GM13977 (cell line): Measurements from ENCODE around the gene C16orf96.

Experiments used
- DNase-seq: peaks from one replicate; pipeline ENCODE4 v3.0.0; 2012; ENCODE audit warnings: low spot score
- in situ Hi-C: fragments of 300-500 bp; cut with MboI; formaldehyde crosslinking; loops from one replicate; pipeline ENCODE4 v1.12.0; 2022; ENCODE audit warnings: low sequenced_read_pairs, low pct_unique_long_range_greater_than_20kb, mixed read lengths, inconsistent platforms; ENCODE audit not compliant: unreplicated experiment
- TF ChIP-seq, protein P1 (sequence below): IDR thresholded peaks from 2 replicates; pipeline ENCODE4 v1.5.1; 2012; ENCODE audit warnings: mild to moderate bottlenecking, control low read depth; ENCODE audit not compliant: insufficient read depth; ENCODE audit errors: extremely low read depth, missing control alignments

Gene C16orf96

DNA sequence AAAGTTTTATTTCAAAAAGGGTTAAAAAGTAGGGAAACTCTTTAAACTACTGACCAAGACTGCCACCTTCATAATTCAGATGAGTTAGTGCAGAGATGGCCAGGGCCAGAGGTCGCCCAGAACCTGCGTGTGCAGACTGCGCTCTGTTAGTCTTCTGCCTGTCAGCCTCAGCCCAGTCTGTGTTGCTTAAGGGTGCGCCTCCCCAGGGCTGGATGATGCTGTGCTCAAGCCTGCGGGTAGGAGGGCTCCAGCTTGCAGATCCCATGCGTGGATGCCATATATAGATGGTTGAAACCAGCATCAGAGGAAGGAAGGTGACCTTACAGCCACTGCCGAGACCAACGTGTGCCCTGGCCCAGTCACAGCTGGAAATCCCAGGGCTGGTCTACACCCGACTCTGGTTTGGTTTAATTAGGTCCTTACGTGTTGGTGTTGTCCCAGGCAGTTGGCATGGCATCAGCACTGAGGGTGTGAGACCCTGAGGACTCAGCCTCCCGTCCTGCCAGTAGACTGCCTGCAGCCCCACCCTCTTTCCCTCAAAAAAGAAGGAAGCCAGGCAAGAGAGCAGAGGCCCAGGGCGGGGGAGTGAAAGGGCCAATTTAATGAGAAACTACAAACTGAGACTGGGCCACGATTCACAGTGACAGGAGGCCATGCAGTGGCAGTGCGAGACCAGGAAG, 45.3 kb upstream of the C16orf96 start:
- DNase-seq, result no peak
- in situ Hi-C loops, result no loop called here
- TF ChIP-seq, protein P1, sequence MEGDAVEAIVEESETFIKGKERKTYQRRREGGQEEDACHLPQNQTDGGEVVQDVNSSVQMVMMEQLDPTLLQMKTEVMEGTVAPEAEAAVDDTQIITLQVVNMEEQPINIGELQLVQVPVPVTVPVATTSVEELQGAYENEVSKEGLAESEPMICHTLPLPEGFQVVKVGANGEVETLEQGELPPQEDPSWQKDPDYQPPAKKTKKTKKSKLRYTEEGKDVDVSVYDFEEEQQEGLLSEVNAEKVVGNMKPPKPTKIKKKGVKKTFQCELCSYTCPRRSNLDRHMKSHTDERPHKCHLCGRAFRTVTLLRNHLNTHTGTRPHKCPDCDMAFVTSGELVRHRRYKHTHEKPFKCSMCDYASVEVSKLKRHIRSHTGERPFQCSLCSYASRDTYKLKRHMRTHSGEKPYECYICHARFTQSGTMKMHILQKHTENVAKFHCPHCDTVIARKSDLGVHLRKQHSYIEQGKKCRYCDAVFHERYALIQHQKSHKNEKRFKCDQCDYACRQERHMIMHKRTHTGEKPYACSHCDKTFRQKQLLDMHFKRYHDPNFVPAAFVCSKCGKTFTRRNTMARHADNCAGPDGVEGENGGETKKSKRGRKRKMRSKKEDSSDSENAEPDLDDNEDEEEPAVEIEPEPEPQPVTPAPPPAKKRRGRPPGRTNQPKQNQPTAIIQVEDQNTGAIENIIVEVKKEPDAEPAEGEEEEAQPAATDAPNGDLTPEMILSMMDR, result no peak

DNA sequence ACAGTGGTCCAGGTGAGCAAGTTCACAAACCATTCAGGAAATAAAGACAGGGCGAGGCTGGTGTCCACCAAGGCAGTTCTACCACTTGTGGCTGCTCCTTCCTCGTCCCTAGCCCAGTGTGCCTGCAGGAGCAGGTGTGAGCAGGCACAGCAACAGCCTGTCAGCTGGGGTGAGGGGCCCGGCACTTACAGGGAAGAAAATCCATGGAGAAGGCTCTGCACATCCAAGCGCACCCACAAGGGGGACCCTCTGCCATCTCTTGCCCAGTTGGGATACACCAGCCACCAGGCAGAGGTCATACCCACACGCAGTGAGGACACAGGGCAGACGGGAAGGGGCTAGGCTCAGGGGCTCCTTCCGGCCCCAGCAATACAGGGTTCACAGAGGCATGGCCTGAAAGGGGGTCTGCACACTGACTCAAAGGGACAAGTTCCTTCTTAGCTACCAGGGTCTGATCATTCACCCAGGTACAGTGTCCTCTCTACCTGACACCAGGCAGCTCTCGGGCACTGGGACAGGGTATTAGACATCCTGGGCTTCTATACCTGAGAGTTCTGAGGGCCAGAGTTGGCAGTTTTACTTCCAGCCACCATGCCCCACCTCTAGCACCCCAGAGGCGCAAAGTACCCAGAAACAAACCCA, 44.6 kb upstream of the C16orf96 start:
- in situ Hi-C loops, result no loop called here
- no peak for DNase-seq
- TF ChIP-seq, protein P1, result no peak

DNA sequence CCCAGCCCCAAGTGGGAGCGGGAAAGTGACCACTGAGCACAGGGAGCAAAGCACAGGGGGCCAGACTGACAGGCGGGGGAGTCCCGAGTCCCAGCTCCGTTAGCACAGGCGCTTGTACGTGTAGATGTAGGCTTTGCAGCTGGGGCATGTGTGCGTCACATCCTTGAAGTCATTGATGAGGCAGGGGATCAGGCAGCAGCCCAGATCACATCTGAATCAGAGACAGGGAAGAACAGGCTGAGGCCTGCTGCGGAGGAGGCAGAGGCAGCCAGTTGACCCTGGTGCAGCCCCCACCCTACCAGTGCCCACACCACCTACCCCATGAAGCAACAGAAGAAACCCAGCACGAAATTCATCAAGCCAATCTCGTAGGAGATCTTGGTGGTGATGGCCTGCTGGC, 43.7 kb upstream of the C16orf96 start:
- DNase-seq, result no peak
- TF ChIP-seq, protein P1, result no peak
- in situ Hi-C loops, result no loop called here

DNA sequence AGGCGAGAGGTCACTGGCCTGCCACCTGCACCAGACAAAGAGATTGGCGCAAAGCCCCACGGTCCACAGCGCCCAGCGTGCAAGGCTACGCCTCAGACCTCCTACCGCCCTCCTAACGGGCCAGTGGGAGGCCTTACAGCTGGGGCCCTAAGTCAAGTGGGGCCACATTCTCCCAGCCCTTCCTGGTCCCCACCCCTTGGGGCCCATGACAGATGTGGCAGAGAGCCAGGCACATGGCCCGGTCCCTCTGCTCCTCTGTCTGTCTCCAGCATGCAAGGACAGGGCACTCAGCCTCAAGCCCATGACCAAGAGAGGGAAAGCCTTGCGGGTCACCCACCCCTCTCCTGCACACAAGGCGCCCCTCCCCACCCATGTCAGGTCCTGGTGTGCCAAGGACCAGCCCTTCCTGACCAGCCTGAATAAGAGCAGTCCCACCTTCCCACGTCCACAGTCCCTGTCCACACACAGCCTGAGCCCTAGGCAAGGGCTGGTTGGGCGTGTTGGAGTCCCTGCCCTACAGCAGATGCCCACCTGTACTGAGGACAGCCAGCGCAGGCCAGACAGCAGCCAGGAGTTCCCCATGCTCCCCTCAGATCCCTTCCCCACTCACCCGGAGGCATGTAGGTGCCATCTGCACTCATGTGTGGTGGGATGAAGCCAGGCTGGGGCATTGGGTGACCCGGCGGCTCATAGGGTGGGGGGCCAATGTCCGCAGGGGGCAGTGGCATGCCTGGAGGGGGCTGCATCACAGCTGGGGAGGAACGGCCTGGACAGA, 42.9 kb upstream of the C16orf96 start:
- no peak for DNase-seq
- TF ChIP-seq, protein P1, result no peak
- in situ Hi-C loops, result no loop called here

DNA sequence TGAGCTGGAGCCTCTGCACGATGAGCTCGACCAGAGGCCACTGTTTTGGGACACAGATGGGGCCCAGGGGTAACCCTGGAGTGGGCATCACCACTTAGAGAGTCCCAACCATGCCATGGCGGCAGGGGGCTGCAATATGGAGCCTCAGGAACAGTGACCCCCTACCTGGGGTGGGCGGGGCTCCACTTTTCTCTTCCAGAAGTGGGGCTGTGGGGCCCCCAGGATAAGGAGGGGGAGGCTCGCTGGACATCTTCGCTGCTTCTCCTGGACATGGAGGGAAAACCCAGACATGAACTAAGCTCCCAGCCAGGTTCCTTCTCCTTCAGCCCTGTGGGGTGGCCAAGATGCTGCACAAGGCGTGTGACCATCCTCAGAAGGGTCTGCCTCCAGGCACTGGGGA, 42.3 kb upstream of the C16orf96 start:
- TF ChIP-seq, protein P1, result no peak
- DNase-seq, result no peak
- in situ Hi-C loops, result no loop called here

DNA sequence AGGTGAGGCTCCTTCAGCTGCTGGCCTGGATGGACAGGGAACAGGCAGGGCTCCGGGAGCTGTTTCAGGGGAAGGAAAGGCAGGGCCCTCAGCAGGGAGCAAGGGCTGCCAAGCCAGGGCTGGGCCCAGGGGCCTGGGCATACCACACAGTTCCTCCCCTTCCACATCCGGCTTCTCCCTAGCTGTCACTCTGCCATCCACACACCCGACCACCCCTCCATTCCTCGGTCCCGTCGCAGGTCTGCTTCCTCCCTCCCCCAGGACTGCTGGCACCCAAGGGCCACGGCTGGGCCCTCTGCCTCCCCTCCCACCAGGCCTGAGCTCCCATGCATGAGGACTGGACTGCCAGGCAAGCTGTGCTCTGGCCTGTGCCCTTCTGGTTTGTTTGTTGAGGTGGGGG, 41.5 kb upstream of the C16orf96 start:
- TF ChIP-seq, protein P1, result no peak
- DNase-seq, result no peak
- in situ Hi-C loops, result no loop called here
